IMR-90 (cell line): ENCODE data around the gene FBXW12.

ENCODE experiments used
- CTCF ChIP-seq: conservative IDR thresholded peaks from 2 replicates; pipeline ENCODE4 v1.5.1; 2012; ENCODE audit warnings: mild to moderate bottlenecking, low read depth, low read length, improper control_type of control experiment
- POLR2A ChIP-seq: IDR thresholded peaks from 2 replicates; pipeline ENCODE4 v1.6.1; 2012; ENCODE audit warnings: mild to moderate bottlenecking, low read depth, low read length
- SMC3 ChIP-seq: fragments of 150-350 bp; IDR thresholded peaks from 2 replicates; pipeline ENCODE4 v1.6.1; 2016; ENCODE audit warnings: low read depth, mild to moderate bottlenecking, antibody characterized with exemption, low read length, moderate library complexity
- USF2 ChIP-seq: fragments of 150-350 bp; IDR thresholded peaks from 2 replicates; pipeline ENCODE4 v1.6.1; 2017; ENCODE audit warnings: mild to moderate bottlenecking, antibody characterized with exemption, low read length, low read depth

- no peak for TF ChIP-seq CTCF
- no peak for TF ChIP-seq POLR2A
- TF ChIP-seq SMC3 = no peak
- TF ChIP-seq USF2 = no peak
Measured at GRCh38 chr3:48411606-48412374, 39.8 kb downstream of the FBXW12 start.
